Measurements from ENCODE around the gene OSBPL7. TPM values are rescaled to one million over a fixed set of nuclear protein-coding genes. Genes with fewer than 3 reads are reported as not detected.

OSBPL7 gene
- total RNA-seq, 1 experiment from 2014 or later = 46.8 TPM

GRCh38 chr17:47830396-47831002 is 8.9 kb upstream of the OSBPL7 start:
- Mint-ChIP-seq H3K4me3 (ENCODE audit: unreplicated experiment) (peak overlapping the region; percentile 89), H3K9me3 (ENCODE audit: unreplicated experiment) (no peaks in the 10 kb centered on the region), H3K27me3 (ENCODE audit: insufficient read depth, unreplicated experiment) (no peaks in the 10 kb centered on the region), H3K4me1 (ENCODE audit: low read depth, unreplicated experiment) (peaks cover 16% of the 10 kb centered on the region), H3K36me3 (ENCODE audit: insufficient read depth, unreplicated experiment) (peaks cover 48% of the 10 kb centered on the region), H3K27ac (ENCODE audit: unreplicated experiment) (peak overlapping the region; percentile 84)
- Histone ChIP-seq H3K36me3 (ENCODE audit: control insufficient read depth, insufficient read depth, low read length) (peaks cover 7% of the 10 kb centered on the region), H3K27me3 (replicated peaks; ENCODE audit: control insufficient read depth, insufficient read depth, low read length) (no peaks in the 10 kb centered on the region), H3K4me1 (peaks cover 9% of the 10 kb centered on the region), H3K9me3 (no peaks in the 10 kb centered on the region), H3K4me3 (ENCODE audit: low read depth, low read length) (peak overlapping the region; percentile 54)
- intact Hi-C loops (cut with micrococcal nuclease; ENCODE audit: unreplicated experiment) = loop anchor here (1.0 to 10.0 kb wide), 5 partner anchors 9 to 274 kb away; partner anchors contain the start of genes CBX1, OSBPL7, SCRN2 and SNX11
- BruUV-seq (replicated peaks) = no TSS peak
- ChIA-PET POLR2A (interaction anchor here (0.6 to 2.3 kb wide), 8 partner anchors 9 to 65 kb away, joined by 3 to 32 read pairs (median 14); partner anchors contain the start of genes OSBPL7, SCRN2, SP2 and SP6), CTCF (interaction anchor here (1.1 to 2.7 kb wide), 11 partner anchors 8 to 141 kb away, joined by 3 to 36 read pairs (median 18); partner anchors contain the start of genes CDK5RAP3, OSBPL7, SCRN2 and TBX21)
- TF ChIP-seq, protein P1, sequence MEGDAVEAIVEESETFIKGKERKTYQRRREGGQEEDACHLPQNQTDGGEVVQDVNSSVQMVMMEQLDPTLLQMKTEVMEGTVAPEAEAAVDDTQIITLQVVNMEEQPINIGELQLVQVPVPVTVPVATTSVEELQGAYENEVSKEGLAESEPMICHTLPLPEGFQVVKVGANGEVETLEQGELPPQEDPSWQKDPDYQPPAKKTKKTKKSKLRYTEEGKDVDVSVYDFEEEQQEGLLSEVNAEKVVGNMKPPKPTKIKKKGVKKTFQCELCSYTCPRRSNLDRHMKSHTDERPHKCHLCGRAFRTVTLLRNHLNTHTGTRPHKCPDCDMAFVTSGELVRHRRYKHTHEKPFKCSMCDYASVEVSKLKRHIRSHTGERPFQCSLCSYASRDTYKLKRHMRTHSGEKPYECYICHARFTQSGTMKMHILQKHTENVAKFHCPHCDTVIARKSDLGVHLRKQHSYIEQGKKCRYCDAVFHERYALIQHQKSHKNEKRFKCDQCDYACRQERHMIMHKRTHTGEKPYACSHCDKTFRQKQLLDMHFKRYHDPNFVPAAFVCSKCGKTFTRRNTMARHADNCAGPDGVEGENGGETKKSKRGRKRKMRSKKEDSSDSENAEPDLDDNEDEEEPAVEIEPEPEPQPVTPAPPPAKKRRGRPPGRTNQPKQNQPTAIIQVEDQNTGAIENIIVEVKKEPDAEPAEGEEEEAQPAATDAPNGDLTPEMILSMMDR (IDR thresholded peaks at IDR 0.05; ENCODE audit: insufficient read depth in 1 of 2, low read depth in 1 of 2, low read length in 1 of 2, severe bottlenecking in 1 of 2, unreplicated experiment in 1 of 2) = no peak
- DNase-seq = peak in 1 of 2 experiments; percentile 32

DNA sequence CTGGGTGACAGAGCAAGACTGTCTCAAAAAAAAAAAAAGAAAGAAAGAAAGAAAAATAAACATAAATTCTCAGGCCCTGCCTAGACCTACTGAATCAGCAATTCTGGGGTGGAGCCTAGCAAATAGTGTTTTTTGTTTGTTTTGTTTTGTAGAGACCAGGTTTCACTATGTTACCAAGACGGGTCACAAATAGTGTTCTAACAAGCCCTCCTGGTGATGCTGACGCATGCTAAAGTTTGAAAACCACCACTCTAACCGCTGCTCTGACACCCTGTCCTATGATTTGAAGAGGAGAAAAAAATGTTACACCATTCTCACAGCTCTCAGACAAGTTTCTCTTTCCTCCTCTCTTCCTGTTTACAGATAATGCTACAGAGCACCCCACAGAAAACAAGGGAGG is 8.3 kb upstream of the OSBPL7 start:
- H3K27me3 ChIP-seq (replicated peaks; ENCODE audit: control insufficient read depth, insufficient read depth, low read length) = no peaks in the 10 kb centered on the region
- TF ChIP-seq, protein P1 (IDR thresholded peaks at IDR 0.05; ENCODE audit: insufficient read depth in 1 of 2, low read depth in 1 of 2, low read length in 1 of 2, severe bottlenecking in 1 of 2, unreplicated experiment in 1 of 2) = no peak
- H3K9me3 Mint-ChIP-seq (ENCODE audit: unreplicated experiment) = no peaks in the 10 kb centered on the region
- no peak overlapping the region for H3K27ac Mint-ChIP-seq (ENCODE audit: unreplicated experiment)
- ChIA-PET POLR2A (interaction anchor here (0.6 to 1.8 kb wide), 2 partner anchors 8 to 15 kb away, joined by 5 to 32 read pairs; partner anchors contain the start of gene OSBPL7), CTCF (interaction anchor here (0.5 to 2.4 kb wide), 3 partner anchors 8 to 865 kb away, joined by 3 to 36 read pairs (median 18); partner anchors contain the start of gene OSBPL7)
- intact Hi-C loops (cut with micrococcal nuclease; ENCODE audit: unreplicated experiment) = loop anchor here (10.0 kb wide), 1 partner anchor 275 kb away; the partner anchor contains the start of genes CBX1 and SNX11
- H3K36me3 ChIP-seq (ENCODE audit: control insufficient read depth, insufficient read depth, low read length) = peaks cover 7% of the 10 kb centered on the region
- H3K4me1 Mint-ChIP-seq (ENCODE audit: low read depth, unreplicated experiment) = peaks cover 16% of the 10 kb centered on the region
- no TSS peak for BruUV-seq (replicated peaks)
- H3K36me3 Mint-ChIP-seq (ENCODE audit: insufficient read depth, unreplicated experiment) = peaks cover 55% of the 10 kb centered on the region
- H3K27me3 Mint-ChIP-seq (ENCODE audit: insufficient read depth, unreplicated experiment) = no peaks in the 10 kb centered on the region
- H3K4me1 ChIP-seq = peaks cover 9% of the 10 kb centered on the region
- H3K9me3 ChIP-seq = no peaks in the 10 kb centered on the region
- peak overlapping the region; percentile 89 for H3K4me3 Mint-ChIP-seq (ENCODE audit: unreplicated experiment)
- no peak for DNase-seq
- no peak overlapping the region for H3K4me3 ChIP-seq (ENCODE audit: low read depth, low read length)

DNA sequence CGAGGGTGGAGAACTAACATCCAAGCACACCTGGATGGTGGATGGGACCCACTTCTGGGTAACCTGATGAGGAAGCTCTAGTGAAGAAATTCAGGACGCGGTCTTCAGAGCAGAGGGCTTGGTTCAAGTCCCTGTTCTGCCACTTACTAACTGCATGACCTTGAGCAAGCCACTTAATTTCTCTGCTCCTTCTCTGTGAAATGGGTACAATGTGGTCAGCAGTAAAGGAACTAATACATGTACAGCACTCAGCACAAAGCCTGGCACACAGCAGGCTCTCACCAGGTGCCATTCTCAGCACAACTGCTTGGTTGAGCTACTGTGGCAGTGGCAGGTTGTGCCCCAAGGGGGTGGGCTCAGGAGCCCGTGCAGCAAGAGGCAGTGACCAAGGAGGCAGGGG is 1.9 kb upstream of the OSBPL7 start:
- Mint-ChIP-seq H3K4me3 (ENCODE audit: unreplicated experiment) (no peak overlapping the region), H3K9me3 (ENCODE audit: unreplicated experiment) (no peaks in the 10 kb centered on the region), H3K4me1 (ENCODE audit: low read depth, unreplicated experiment) (peaks cover 18% of the 10 kb centered on the region), H3K36me3 (ENCODE audit: insufficient read depth, unreplicated experiment) (peaks cover 48% of the 10 kb centered on the region), H3K27ac (ENCODE audit: unreplicated experiment) (no peak overlapping the region), H3K27me3 (ENCODE audit: insufficient read depth, unreplicated experiment) (no peaks in the 10 kb centered on the region)
- TF ChIP-seq, protein P1 (IDR thresholded peaks at IDR 0.05; ENCODE audit: insufficient read depth in 1 of 2, low read depth in 1 of 2, low read length in 1 of 2, severe bottlenecking in 1 of 2, unreplicated experiment in 1 of 2) = no peak
- no peak overlapping the region for H3K4me3 ChIP-seq (ENCODE audit: low read depth, low read length)
- peaks cover 9% of the 10 kb centered on the region for H3K4me1 ChIP-seq
- DNase-seq = no peak
- H3K27me3 ChIP-seq (replicated peaks; ENCODE audit: control insufficient read depth, insufficient read depth, low read length) = no peaks in the 10 kb centered on the region
- intact Hi-C loops (cut with micrococcal nuclease; ENCODE audit: unreplicated experiment) = no loop called here
- H3K9me3 ChIP-seq = no peaks in the 10 kb centered on the region
- ChIA-PET CTCF (interaction anchor here (2.4 kb wide), 1 partner anchor 72 kb away, joined by 17 read pairs; the partner anchor contains the start of gene SP2), POLR2A (no interaction called here)
- H3K36me3 ChIP-seq (ENCODE audit: control insufficient read depth, insufficient read depth, low read length) = peaks cover 12% of the 10 kb centered on the region
- BruUV-seq (replicated peaks) = TSS peak; percentile 51
